ENCODE results near the gene GALNT14. TPM values are rescaled to one million over a fixed set of nuclear protein-coding genes. Genes with fewer than 3 reads are reported as not detected.

Gene GALNT14
- total and polyA plus RNA-seq, 4 donors, result 0.85 to 2.8 (median 2.4) TPM

GRCh38 chr2:30933496-30933895 is 204.7 kb downstream of the GALNT14 start:
- no peak overlapping the region for H3K9ac ChIP-seq (ENCODE audit: insufficient read depth in 1 of 2, low read length in 2 of 2)
- no peaks in the 10 kb centered on the region for H3K27me3 ChIP-seq (ENCODE audit: control insufficient read depth in 3 of 3, insufficient read depth in 3 of 3, low read length in 2 of 3)
- no peaks in the 10 kb centered on the region for H3K36me3 ChIP-seq (ENCODE audit: control insufficient read depth in 4 of 4, insufficient read depth in 4 of 4, low read length in 4 of 4)
- H3K4me3 ChIP-seq, result no peak overlapping the region
- 72 to 73% methylated on average over 5 of the region's 5 CpGs for WGBS, 2 donors
- DNase-seq (no peak), ATAC-seq (ENCODE audit: insufficient read depth, low FRiP score) (no peak)
- H3K9me3 ChIP-seq (ENCODE audit: control insufficient read depth in 4 of 4, insufficient read depth in 3 of 4, low read length in 3 of 4), result no peaks in the 10 kb centered on the region
- H3K4me1 ChIP-seq (ENCODE audit: control insufficient read depth in 5 of 5, insufficient read depth in 5 of 5, low read length in 5 of 5), result no peaks in the 10 kb centered on the region
- TF ChIP-seq CTCF (IDR thresholded peaks at IDR 0.05; ENCODE audit: control extremely low read depth, extremely low read depth), result no peak
- H3K27ac ChIP-seq (ENCODE audit: low read depth in 1 of 2, low read length in 1 of 2), result no peak overlapping the region

- H3K4me1 ChIP-seq (ENCODE audit: control insufficient read depth in 5 of 5, insufficient read depth in 5 of 5, low read length in 5 of 5), result no peaks in the 10 kb centered on the region
- 51 to 52% methylated on average over 3 of the region's 3 CpGs for WGBS, 2 donors
- H3K36me3 ChIP-seq (ENCODE audit: control insufficient read depth in 4 of 4, insufficient read depth in 4 of 4, low read length in 4 of 4), result no peaks in the 10 kb centered on the region
- no peak overlapping the region for H3K9ac ChIP-seq (ENCODE audit: insufficient read depth in 1 of 2, low read length in 2 of 2)
- DNase-seq, result no peak
- H3K27ac ChIP-seq (ENCODE audit: low read depth in 1 of 2, low read length in 1 of 2), result no peak overlapping the region
- TF ChIP-seq CTCF (IDR thresholded peaks at IDR 0.05; ENCODE audit: control extremely low read depth, extremely low read depth), result no peak
- no peaks in the 10 kb centered on the region for H3K9me3 ChIP-seq (ENCODE audit: control insufficient read depth in 4 of 4, insufficient read depth in 3 of 4, low read length in 3 of 4)
- no peaks in the 10 kb centered on the region for H3K27me3 ChIP-seq (ENCODE audit: control insufficient read depth in 3 of 3, insufficient read depth in 3 of 3, low read length in 2 of 3)
- H3K4me3 ChIP-seq, result no peak overlapping the region
- ATAC-seq (ENCODE audit: insufficient read depth, low FRiP score), result no peak
Measured at GRCh38 chr2:30932870-30933269, 205.4 kb downstream of the GALNT14 start.

- Histone ChIP-seq H3K4me1 (ENCODE audit: control insufficient read depth in 5 of 5, insufficient read depth in 5 of 5, low read length in 5 of 5) (no peaks in the 10 kb centered on the region), H3K36me3 (ENCODE audit: control insufficient read depth in 4 of 4, insufficient read depth in 4 of 4, low read length in 4 of 4) (no peaks in the 10 kb centered on the region), H3K27me3 (ENCODE audit: control insufficient read depth in 3 of 3, insufficient read depth in 3 of 3, low read length in 2 of 3) (no peaks in the 10 kb centered on the region), H3K27ac (ENCODE audit: low read depth in 1 of 2, low read length in 1 of 2) (no peak overlapping the region), H3K9me3 (ENCODE audit: control insufficient read depth in 4 of 4, insufficient read depth in 3 of 4, low read length in 3 of 4) (no peaks in the 10 kb centered on the region), H3K9ac (ENCODE audit: insufficient read depth in 1 of 2, low read length in 2 of 2) (no peak overlapping the region), H3K4me3 (no peak overlapping the region)
- ATAC-seq (ENCODE audit: insufficient read depth, low FRiP score), result no peak
- WGBS, 2 donors, result 94% methylated on average over 19 of the region's 19 CpGs
- TF ChIP-seq CTCF (IDR thresholded peaks at IDR 0.05; ENCODE audit: control extremely low read depth, extremely low read depth), result no peak
- no peak for DNase-seq
Measured at GRCh38 chr2:30931841-30932407, 206.3 kb downstream of the GALNT14 start.

GRCh38 chr2:30930716-30931115 is 207.5 kb downstream of the GALNT14 start:
- ATAC-seq (ENCODE audit: insufficient read depth, low FRiP score) (no peak), DNase-seq (no peak)
- no peaks in the 10 kb centered on the region for H3K36me3 ChIP-seq (ENCODE audit: control insufficient read depth in 4 of 4, insufficient read depth in 4 of 4, low read length in 4 of 4)
- no peaks in the 10 kb centered on the region for H3K4me1 ChIP-seq (ENCODE audit: control insufficient read depth in 5 of 5, insufficient read depth in 5 of 5, low read length in 5 of 5)
- no peak overlapping the region for H3K9ac ChIP-seq (ENCODE audit: insufficient read depth in 1 of 2, low read length in 2 of 2)
- 76 to 89% methylated on average over 3 of the region's 3 CpGs for WGBS, 2 donors
- peaks cover 0 to 4% (median 0%) of the 10 kb centered on the region in 3 donors for H3K27me3 ChIP-seq (ENCODE audit: control insufficient read depth in 3 of 3, insufficient read depth in 3 of 3, low read length in 2 of 3)
- no peak overlapping the region for H3K27ac ChIP-seq (ENCODE audit: low read depth in 1 of 2, low read length in 1 of 2)
- no peak overlapping the region for H3K4me3 ChIP-seq
- TF ChIP-seq CTCF (IDR thresholded peaks at IDR 0.05; ENCODE audit: control extremely low read depth, extremely low read depth), result no peak
- no peaks in the 10 kb centered on the region for H3K9me3 ChIP-seq (ENCODE audit: control insufficient read depth in 4 of 4, insufficient read depth in 3 of 4, low read length in 3 of 4)
